GM21786 (cell line): Measurements from ENCODE around the gene RSPO3.

Experiments used
- ATAC-seq: cut with Tn5 transposase; IDR thresholded peaks from one replicate; pipeline ENCODE4 v1.9.1; 2021; ENCODE audit not compliant: unreplicated experiment

RSPO3 gene

GRCh38 chr6:127154509-127154908 is 36.0 kb downstream of the RSPO3 start:
- ATAC-seq, result no peak

- no peak for ATAC-seq
Measured at GRCh38 chr6:127160484-127160883, 42.0 kb downstream of the RSPO3 start.

- no peak for ATAC-seq
Measured at GRCh38 chr6:127162836-127163235, 44.4 kb downstream of the RSPO3 start.

- ATAC-seq, result no peak
Measured at GRCh38 chr6:127164036-127164435, 45.6 kb downstream of the RSPO3 start.

GRCh38 chr6:127164565-127164964 is 46.1 kb downstream of the RSPO3 start:
- no peak for ATAC-seq

GRCh38 chr6:127173156-127173940 is 54.9 kb downstream of the RSPO3 start:
- no peak for ATAC-seq

GRCh38 chr6:127176146-127176545 is 57.7 kb downstream of the RSPO3 start:
- ATAC-seq, result no peak

- ATAC-seq, result no peak
Measured at GRCh38 chr6:127177030-127177922, 58.8 kb downstream of the RSPO3 start.

- ATAC-seq, result no peak
Measured at GRCh38 chr6:127177923-127178231, 59.4 kb downstream of the RSPO3 start.

- no peak for ATAC-seq
Measured at GRCh38 chr6:127178746-127179145, 60.3 kb downstream of the RSPO3 start.

- no peak for ATAC-seq
Measured at GRCh38 chr6:127180426-127180825, 62.0 kb downstream of the RSPO3 start.

- no peak for ATAC-seq
Measured at GRCh38 chr6:127182501-127182900, 64.0 kb downstream of the RSPO3 start.

- no peak for ATAC-seq
Measured at GRCh38 chr6:127185437-127185995, 67.0 kb downstream of the RSPO3 start.

GRCh38 chr6:127186889-127187288 is 68.4 kb downstream of the RSPO3 start:
- ATAC-seq, result peak; percentile 75

GRCh38 chr6:127188744-127189143 is 70.3 kb downstream of the RSPO3 start:
- no peak for ATAC-seq

GRCh38 chr6:127190552-127190951 is 72.1 kb downstream of the RSPO3 start:
- no peak for ATAC-seq

- ATAC-seq, result no peak
Measured at GRCh38 chr6:127191716-127192115, 73.2 kb downstream of the RSPO3 start.

- ATAC-seq, result no peak
Measured at GRCh38 chr6:127192911-127193541, 74.6 kb downstream of the RSPO3 start.

GRCh38 chr6:127195833-127196232 is 77.4 kb downstream of the RSPO3 start:
- no peak for ATAC-seq

GRCh38 chr6:127198549-127198948 is 80.1 kb downstream of the RSPO3 start:
- no peak for ATAC-seq

- no peak for ATAC-seq
Measured at GRCh38 chr6:127199470-127199869, 81.0 kb downstream of the RSPO3 start.
